WTC11 (cell line): ENCODE measurements around the gene ALDH3A2. TPM values are rescaled to one million over a fixed set of nuclear protein-coding genes. Genes with fewer than 3 reads are reported as not detected.

Experiments
- ATAC-seq: fragments of 200-7000 bp; cut with Tn5 transposase; 2 replicates; pipeline ENCODE4 v1.10.0; 2021; ENCODE audit warnings: mild to moderate bottlenecking, moderate library complexity
- CTCF ChIA-PET: fragments of 300-600 bp; sonication (Branson Sonifier 250); formaldehyde crosslinking; loops from one replicate; lab custom pipeline; 2021; ENCODE audit warnings: antibody characterized with exemption; lab: Charles Lee
- POLR2A ChIA-PET: fragments of 350-600 bp; sonication (Branson Sonifier 250); formaldehyde crosslinking; loops from one replicate; lab custom pipeline; 2021; ENCODE audit warnings: antibody characterized with exemption; lab: Charles Lee
- DNase-seq: peaks from one replicate; pipeline ENCODE4 v3.0.0; 2021; ENCODE audit warnings: low spot score
- H3K27ac Mint-ChIP-seq: 2 replicates; pipeline ENCODE4 v1.8.0; 2021; ENCODE audit warnings: mixed read lengths
- H3K27me3 Mint-ChIP-seq: 2 replicates; pipeline ENCODE4 v1.8.0; 2021; ENCODE audit warnings: low read depth, mild to moderate bottlenecking, moderate library complexity, mixed read lengths
- H3K36me3 Mint-ChIP-seq: 2 replicates; pipeline ENCODE4 v1.8.0; 2021; ENCODE audit warnings: mixed read lengths
- H3K4me1 Mint-ChIP-seq: 2 replicates; pipeline ENCODE4 v1.8.0; 2022; ENCODE audit warnings: mixed read lengths
- H3K4me3 Mint-ChIP-seq: 2 replicates; pipeline ENCODE4 v1.8.0; 2021; ENCODE audit warnings: mild to moderate bottlenecking, moderate library complexity, mixed read lengths
- H3K9me3 Mint-ChIP-seq: 2 replicates; pipeline ENCODE4 v1.8.0; 2021; ENCODE audit warnings: mixed read lengths
- ATF1 ChIP-seq: sonication (generic); formaldehyde crosslinking; IDR thresholded peaks from 2 replicates; pipeline ENCODE4 v1.8.1; 2023; ENCODE audit warnings: mild to moderate bottlenecking, moderate library complexity, missing genetic modification reagents
- ATF6 ChIP-seq: sonication (generic); formaldehyde crosslinking; IDR thresholded peaks from 2 replicates; pipeline ENCODE4 v1.8.1; 2023; ENCODE audit warnings: mild to moderate bottlenecking, missing genetic modification reagents
- CDX4 ChIP-seq: fragments of 250-450 bp; sonication (Bioruptor Pico); IDR thresholded peaks from 2 replicates; pipeline ENCODE4 v1.9.0; 2021; ENCODE audit warnings: moderate library complexity, mild to moderate bottlenecking, inconsistent platforms, borderline replicate concordance
- CREM ChIP-seq: sonication (generic); formaldehyde crosslinking; IDR thresholded peaks from 2 replicates; pipeline ENCODE4 v1.8.1; 2022; ENCODE audit warnings: mild to moderate bottlenecking, missing genetic modification reagents, moderate library complexity
- E2F4 ChIP-seq: sonication (generic); formaldehyde crosslinking; IDR thresholded peaks from 2 replicates; pipeline ENCODE4 v1.8.1; 2022; ENCODE audit warnings: low read depth, mild to moderate bottlenecking, moderate library complexity, missing genetic modification reagents, borderline replicate concordance
- E2F5 ChIP-seq: sonication (generic); formaldehyde crosslinking; IDR thresholded peaks from 2 replicates; pipeline ENCODE4 v1.8.1; 2022; ENCODE audit warnings: mild to moderate bottlenecking, moderate library complexity, missing genetic modification reagents
- ETV6 ChIP-seq: sonication (generic); formaldehyde crosslinking; IDR thresholded peaks from 2 replicates; pipeline ENCODE4 v1.8.1; 2022; ENCODE audit warnings: mild to moderate bottlenecking, missing genetic modification reagents
- GRHL2 ChIP-seq: fragments of 250-450 bp; sonication (Bioruptor Pico); IDR thresholded peaks from 2 replicates; pipeline ENCODE4 v1.8.0; 2022; ENCODE audit warnings: mild to moderate bottlenecking, moderate library complexity; ENCODE audit not compliant: insufficient replicate concordance, severe bottlenecking
- HMGXB4 ChIP-seq: sonication (generic); formaldehyde crosslinking; IDR thresholded peaks from 2 replicates; pipeline ENCODE4 v1.8.1; 2023; ENCODE audit warnings: mild to moderate bottlenecking, moderate library complexity, missing genetic modification reagents
- JAZF1 ChIP-seq: fragments of 250-450 bp; sonication (Bioruptor Pico); IDR thresholded peaks from 2 replicates; pipeline ENCODE4 v1.9.0; 2021; ENCODE audit warnings: moderate library complexity, mild to moderate bottlenecking, inconsistent platforms
- KAT7 ChIP-seq: sonication (generic); formaldehyde crosslinking; IDR thresholded peaks from 2 replicates; pipeline ENCODE4 v1.8.1; 2023; ENCODE audit warnings: missing genetic modification reagents, mild to moderate bottlenecking, borderline replicate concordance
- MAX ChIP-seq: sonication (generic); formaldehyde crosslinking; IDR thresholded peaks from 2 replicates; pipeline ENCODE4 v1.8.0; 2022; ENCODE audit warnings: mild to moderate bottlenecking, missing genetic modification reagents
- MXD4 ChIP-seq: fragments of 250-450 bp; sonication (Bioruptor Pico); IDR thresholded peaks from 2 replicates; pipeline ENCODE4 v1.8.0; 2021; ENCODE audit warnings: mild to moderate bottlenecking, moderate library complexity, borderline replicate concordance
- SMAD4 ChIP-seq: sonication (generic); formaldehyde crosslinking; IDR thresholded peaks from 2 replicates; pipeline ENCODE4 v1.8.0; 2022; ENCODE audit warnings: mild to moderate bottlenecking, missing genetic modification reagents
- TEAD4 ChIP-seq: sonication (generic); formaldehyde crosslinking; IDR thresholded peaks from 2 replicates; pipeline ENCODE4 v1.8.0; 2022; ENCODE audit warnings: mild to moderate bottlenecking, missing genetic modification reagents
- ZNF423 ChIP-seq: fragments of 250-450 bp; sonication (Bioruptor Pico); IDR thresholded peaks from 2 replicates; pipeline ENCODE4 v2.1.2; 2022; ENCODE audit warnings: mild to moderate bottlenecking, moderate library complexity
- total RNA-seq: library from RNA; stranded (reverse); gene quantifications from 3 replicates; pipeline ENCODE4 v1.2.3, GENCODE V29; 2021
- TF ChIP-seq, protein P1 (sequence below): sonication (generic); formaldehyde crosslinking; IDR thresholded peaks from 2 replicates; pipeline ENCODE4 v1.8.1; 2023; ENCODE audit warnings: mild to moderate bottlenecking, missing genetic modification reagents, moderate library complexity
- TF ChIP-seq, protein P2 (sequence below): sonication (generic); formaldehyde crosslinking; conservative IDR thresholded peaks from 2 replicates; pipeline ENCODE4 v1.8.1; 2023; ENCODE audit warnings: mild to moderate bottlenecking, low read depth, missing genetic modification reagents, moderate library complexity

Gene ALDH3A2
- total RNA-seq, 1 experiment from 2014 or later = 68.5 TPM

- no peak for TF ChIP-seq ETV6
- TF ChIP-seq KAT7 (CRISPR knock-in tag) = no peak
- TF ChIP-seq TEAD4 (CRISPR knock-in tag) = no peak
- no peak for TF ChIP-seq CDX4
- TF ChIP-seq SMAD4 (CRISPR knock-in tag) = no peak
- TF ChIP-seq JAZF1 (CRISPR knock-in tag) = no peak
Observed at GRCh38 chr17:19650826-19651225, 2.3 kb downstream of the ALDH3A2 start (continued).

- Mint-ChIP-seq H3K9me3 (peaks cover 27% of the 10 kb centered on the region), H3K27me3 (peaks cover 6% of the 10 kb centered on the region), H3K36me3 (peaks cover 52% of the 10 kb centered on the region), H3K27ac (no peak overlapping the region), H3K4me1 (peaks cover 40% of the 10 kb centered on the region)
- DNase-seq = no peak
- CTCF ChIA-PET = interaction anchor here (1.0 to 1.5 kb wide), 4 partner anchors 67 to 289 kb away, joined by 3 to 4 read pairs (median 3); partner anchors contain the start of gene B9D1
- no peak for ATAC-seq
- POLR2A ChIA-PET = no interaction called here
- TF ChIP-seq ZNF423 = no peak
- no peak for TF ChIP-seq ATF1 (CRISPR knock-in tag)
- TF ChIP-seq, protein P1, sequence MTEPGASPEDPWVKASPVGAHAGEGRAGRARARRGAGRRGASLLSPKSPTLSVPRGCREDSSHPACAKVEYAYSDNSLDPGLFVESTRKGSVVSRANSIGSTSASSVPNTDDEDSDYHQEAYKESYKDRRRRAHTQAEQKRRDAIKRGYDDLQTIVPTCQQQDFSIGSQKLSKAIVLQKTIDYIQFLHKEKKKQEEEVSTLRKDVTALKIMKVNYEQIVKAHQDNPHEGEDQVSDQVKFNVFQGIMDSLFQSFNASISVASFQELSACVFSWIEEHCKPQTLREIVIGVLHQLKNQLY (CRISPR knock-in tag) = no peak
- TF ChIP-seq CREM = no peak
- no peak for TF ChIP-seq MXD4 (CRISPR knock-in tag)
- TF ChIP-seq ATF6 = no peak
- no peak for TF ChIP-seq GRHL2
- TF ChIP-seq HMGXB4 (CRISPR knock-in tag) = no peak
- TF ChIP-seq MAX (CRISPR knock-in tag) = no peak
- TF ChIP-seq, protein P2, sequence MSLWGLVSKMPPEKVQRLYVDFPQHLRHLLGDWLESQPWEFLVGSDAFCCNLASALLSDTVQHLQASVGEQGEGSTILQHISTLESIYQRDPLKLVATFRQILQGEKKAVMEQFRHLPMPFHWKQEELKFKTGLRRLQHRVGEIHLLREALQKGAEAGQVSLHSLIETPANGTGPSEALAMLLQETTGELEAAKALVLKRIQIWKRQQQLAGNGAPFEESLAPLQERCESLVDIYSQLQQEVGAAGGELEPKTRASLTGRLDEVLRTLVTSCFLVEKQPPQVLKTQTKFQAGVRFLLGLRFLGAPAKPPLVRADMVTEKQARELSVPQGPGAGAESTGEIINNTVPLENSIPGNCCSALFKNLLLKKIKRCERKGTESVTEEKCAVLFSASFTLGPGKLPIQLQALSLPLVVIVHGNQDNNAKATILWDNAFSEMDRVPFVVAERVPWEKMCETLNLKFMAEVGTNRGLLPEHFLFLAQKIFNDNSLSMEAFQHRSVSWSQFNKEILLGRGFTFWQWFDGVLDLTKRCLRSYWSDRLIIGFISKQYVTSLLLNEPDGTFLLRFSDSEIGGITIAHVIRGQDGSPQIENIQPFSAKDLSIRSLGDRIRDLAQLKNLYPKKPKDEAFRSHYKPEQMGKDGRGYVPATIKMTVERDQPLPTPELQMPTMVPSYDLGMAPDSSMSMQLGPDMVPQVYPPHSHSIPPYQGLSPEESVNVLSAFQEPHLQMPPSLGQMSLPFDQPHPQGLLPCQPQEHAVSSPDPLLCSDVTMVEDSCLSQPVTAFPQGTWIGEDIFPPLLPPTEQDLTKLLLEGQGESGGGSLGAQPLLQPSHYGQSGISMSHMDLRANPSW (CRISPR knock-in tag) = no peak
- TF ChIP-seq E2F4 (CRISPR knock-in tag) = no peak
- TF ChIP-seq E2F5 (CRISPR knock-in tag) = no peak
- TF ChIP-seq, all 79 proteins: peak for 0
- no peak overlapping the region for H3K4me3 Mint-ChIP-seq
Observed at GRCh38 chr17:19651451-19652238, 3.1 kb downstream of the ALDH3A2 start.
